Measurements from ENCODE around the gene NRP1. TPM values are rescaled to one million over a fixed set of nuclear protein-coding genes. Genes with fewer than 3 reads are reported as not detected.

The NRP1 gene
- polyA plus RNA-seq, 4 donors, result 145 to 181 (median 161) TPM

DNA sequence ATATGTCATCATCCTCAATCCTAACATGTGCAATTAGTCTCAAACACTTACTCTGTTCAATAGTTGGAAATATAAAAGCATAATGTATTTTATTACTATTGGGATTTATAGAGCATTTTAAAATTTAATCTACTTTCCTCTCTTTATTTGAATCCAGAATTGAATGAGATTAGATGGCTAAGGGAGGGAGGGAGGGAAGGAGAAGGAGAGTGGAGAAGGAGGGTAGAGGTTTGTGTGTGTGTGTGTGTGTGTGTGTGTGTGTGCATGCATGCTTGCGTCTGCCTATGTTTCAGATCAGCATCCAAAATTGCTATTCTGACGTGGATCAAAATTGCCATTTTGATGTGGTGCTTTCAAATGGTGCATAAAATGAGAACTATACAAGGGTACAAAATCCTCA, 90.8 kb downstream of the NRP1 start:
- DNase-seq (ENCODE audit: low read depth in 4 of 4, low spot score in 2 of 4), result no peak

DNA sequence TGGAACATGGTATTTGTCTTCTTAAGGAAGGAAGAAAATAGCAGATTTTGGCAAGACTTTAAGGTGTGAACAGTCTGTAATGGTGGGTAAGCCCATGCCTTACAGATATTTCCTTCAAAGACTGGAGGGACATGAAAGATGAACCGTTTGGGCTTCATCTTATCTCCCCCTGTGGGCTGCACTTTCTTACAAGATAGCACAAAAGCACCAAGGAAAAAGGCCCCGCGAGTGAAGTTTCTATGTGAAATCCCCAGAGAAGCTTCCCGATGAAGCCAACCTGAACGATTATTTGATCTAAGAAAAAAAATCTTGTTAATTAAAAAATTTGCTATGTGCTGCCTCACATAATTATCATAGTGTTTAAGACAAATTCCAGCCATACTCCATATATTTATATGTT, 91.5 kb downstream of the NRP1 start:
- no peak for DNase-seq (ENCODE audit: low read depth in 4 of 4, low spot score in 2 of 4)

DNA sequence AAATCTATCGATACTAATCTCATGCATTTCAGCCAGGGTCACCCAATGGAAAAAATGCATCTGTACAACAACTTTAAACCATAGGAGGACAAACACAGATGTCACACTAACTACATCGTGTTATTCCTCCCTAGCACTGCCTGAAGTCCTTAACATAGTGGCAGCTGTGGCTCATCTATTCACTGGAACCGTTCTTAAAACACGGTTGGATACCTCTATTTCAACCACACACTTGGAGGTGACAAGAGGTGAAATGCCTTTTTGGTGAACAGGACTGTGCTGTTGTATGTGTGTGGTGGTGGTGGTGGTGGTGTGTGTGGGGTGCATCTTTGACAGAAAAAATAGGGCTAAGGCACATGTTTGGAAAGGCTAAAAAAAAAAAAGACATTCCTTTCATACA, 93.1 kb downstream of the NRP1 start:
- no peak for DNase-seq (ENCODE audit: low read depth in 4 of 4, low spot score in 2 of 4)

DNA sequence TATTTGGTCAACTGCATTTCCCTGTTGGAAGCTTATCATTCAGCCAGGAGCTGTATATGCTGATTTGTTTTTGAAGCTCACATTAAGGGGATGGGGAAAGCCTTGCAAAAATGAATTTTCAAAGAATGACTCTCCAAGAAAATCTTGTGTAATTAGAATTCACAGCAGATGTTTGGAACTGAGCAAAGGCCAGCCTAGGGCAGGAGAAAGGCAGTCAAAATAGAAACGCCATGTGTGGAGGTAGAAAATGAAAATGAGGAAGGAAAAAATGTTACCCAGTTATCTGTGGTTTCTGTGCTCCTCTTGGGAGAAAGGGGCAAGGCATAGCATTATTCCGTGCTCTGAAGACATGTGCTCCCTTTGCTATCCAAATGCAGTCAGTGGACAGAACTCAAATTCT, 93.5 kb downstream of the NRP1 start:
- DNase-seq (ENCODE audit: low read depth in 4 of 4, low spot score in 2 of 4), result no peak

DNA sequence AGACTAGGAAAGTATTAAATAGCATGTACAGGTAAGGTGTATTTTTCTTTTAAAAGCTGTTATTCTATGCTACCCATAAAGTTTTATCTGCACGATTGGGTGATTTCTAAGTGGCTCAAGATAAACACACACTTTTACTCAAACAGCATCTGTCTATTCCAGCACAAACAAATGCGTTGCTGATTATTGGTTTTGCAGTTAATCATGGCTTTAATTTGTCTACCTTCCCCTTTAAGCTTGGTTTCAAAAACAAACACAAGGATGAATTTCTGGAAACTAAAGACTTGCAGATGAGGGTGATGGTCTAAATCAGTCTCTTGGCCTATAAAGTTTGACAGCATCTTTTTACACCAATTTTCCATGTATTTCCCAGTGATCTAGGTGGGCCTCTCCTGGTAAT, 94.2 kb downstream of the NRP1 start:
- DNase-seq (ENCODE audit: low read depth in 4 of 4, low spot score in 2 of 4), result no peak

DNA sequence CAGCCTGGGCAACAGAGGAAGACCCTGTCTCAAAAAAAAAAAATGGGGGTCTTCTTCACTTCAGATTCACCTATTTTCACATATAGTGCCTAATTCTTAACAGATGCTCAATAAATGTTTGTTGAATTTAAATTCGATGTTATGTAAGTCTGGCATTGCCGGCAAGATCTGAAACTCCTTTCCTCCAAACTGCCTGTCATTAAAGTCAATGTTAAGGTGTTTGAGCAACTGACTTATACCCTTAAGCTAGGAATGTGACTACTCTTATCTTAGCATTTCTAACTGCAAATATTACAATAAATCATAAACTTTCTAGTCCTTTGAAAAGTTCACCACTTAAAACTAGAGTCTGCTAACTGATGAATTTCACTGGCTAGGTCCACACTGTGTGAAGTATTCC, 95.2 kb downstream of the NRP1 start:
- DNase-seq (ENCODE audit: low read depth in 4 of 4, low spot score in 2 of 4), result no peak

DNA sequence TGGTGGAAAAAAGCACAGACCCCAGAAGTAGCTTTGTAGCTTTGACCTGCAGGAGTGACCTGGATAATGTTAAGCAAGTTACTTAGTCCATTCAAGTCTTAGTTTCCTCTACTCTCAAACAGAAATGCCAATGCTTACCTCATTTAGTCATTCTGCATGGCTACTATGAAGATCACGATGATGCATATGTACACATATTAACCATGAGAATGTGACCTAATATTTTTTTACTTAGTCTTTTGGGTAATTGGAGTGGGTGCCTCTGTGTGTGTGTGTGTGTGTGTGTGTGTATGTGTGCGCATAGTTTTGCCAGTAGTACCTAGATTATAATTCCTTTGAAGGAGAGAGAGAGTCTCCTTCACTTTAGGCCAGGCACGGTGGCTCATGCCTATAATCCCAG, 95.8 kb downstream of the NRP1 start:
- no peak for DNase-seq (ENCODE audit: low read depth in 4 of 4, low spot score in 2 of 4)

DNA sequence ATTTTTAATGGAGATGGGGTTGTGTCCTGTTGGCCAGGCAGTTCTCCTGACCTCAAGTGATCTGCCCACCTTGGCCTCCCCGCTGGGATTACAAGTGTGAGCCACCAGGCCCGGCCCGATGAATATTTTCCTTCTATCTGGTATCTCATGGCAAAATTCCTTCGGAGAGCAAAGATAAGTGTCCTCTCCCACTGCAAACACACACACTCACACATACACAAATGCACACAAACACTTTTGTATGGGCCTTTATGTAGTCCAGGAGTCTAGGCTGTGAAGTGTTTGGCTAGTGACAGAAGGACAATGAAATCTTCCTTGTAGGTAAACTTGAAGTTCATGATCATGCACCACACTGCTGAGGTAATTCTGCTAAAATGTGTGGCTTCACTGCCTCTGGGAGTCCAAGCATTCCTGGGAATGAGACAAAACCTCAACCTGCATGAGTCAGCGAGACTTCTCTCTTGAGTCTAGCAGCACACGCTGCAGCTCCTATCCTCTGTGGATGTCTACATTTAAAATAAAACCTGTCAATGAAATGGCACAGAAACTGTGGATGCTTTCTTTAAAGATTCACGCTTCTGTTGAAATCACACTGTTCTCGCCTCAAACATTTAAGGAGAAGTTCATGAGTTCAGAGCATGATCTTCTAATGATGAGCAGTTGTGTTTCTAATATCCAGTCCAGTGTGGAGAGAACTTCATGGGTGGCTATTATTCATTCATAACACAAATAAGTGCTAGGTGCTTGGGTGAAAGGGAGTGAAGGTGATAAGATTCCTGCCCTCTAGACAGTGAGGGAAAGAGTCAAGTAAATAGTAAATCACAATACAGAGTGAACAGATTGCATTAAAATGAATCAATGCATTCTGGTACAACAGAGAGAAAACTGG, 96.5 kb downstream of the NRP1 start:
- no peak for DNase-seq (ENCODE audit: low read depth in 4 of 4, low spot score in 2 of 4)

DNA sequence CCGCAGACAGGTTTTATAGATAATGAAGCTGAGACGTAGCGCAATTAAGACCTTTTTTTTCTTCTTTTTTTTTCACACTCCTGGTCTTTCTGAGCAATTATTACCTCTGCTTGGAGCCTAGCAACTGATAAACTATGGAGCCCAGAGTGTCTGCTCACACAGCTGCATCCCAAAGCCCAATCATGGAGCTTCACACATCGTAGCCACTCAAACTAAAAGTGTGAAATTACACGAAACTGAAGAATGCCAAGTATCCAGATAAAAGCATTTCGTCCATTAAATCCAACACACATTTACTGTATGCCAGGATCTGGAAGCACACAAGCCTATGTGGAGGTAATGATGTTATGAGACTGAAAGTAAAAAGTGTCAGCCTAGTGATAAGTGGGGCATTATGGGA, 97.6 kb downstream of the NRP1 start:
- no peak for DNase-seq (ENCODE audit: low read depth in 4 of 4, low spot score in 2 of 4)

DNA sequence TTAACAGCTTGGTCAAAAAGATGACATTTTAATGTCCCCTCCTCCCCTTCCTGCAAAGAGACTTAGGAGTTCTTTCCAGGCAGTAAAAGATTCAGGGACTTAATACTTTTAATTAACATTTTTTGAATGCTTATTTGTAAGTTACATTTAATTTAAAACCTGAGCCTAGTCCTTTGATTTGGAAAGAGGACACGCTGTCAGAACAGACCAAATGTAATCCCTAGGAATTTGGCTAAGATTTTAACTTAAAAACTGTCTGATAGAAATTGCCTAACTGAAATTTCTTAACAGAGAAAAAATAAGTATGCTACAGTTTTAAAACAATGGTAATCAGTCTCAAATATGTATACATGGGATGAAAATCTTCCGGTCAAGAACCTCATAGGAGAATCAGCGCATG, 98.5 kb downstream of the NRP1 start:
- no peak for DNase-seq (ENCODE audit: low read depth in 4 of 4, low spot score in 2 of 4)

DNA sequence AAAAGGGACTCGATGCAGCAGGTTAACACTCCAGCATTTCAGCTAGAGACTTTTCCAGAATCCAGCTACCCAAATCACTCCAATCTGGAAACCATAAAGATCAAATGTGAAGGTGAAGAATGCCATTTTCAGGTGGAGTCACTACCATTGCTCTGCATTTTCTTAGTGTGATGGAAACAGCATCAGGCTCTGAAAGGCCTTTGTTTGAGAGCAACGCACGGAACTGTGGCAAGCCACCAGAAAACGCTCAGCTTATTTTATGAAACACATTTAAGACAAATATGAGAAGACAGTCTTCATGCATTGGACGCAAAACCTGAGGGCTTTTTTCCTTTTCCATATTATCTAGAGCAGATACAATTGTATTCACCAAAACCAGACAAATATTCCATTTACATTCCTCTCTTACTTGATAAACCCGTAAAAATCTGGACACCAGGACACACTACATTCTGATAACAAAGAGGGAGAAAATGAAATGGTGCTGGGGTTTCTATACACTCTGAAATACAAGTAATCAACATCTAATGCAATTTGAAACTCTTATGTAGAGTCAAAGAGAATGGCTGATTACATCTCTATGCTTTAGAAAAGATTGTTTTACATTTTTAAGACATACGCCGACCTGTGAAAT, 99.1 kb downstream of the NRP1 start:
- DNase-seq (ENCODE audit: low read depth in 4 of 4, low spot score in 2 of 4), result no peak

DNA sequence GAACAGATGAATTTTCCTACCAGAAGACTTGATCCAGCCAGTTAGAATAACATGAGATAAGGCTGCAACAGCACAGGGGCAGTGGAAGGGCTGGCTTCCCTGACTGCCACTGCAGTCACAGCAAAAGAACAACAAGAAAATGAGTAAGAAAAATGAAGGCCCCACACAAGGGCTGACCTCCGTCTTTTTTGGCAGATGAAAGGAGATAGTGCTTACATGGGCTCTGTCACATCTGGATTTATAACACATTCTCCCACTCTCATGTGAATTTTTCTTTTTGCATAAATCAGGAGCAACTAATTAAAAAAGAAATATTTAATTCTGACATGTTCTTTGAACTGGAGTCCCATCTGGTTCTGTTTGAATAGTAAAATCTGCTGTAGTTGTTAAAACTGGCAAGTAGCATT, 99.6 kb downstream of the NRP1 start:
- peak; percentile 56 to 83 (median 81) for DNase-seq (ENCODE audit: low read depth in 4 of 4, low spot score in 2 of 4)

DNA sequence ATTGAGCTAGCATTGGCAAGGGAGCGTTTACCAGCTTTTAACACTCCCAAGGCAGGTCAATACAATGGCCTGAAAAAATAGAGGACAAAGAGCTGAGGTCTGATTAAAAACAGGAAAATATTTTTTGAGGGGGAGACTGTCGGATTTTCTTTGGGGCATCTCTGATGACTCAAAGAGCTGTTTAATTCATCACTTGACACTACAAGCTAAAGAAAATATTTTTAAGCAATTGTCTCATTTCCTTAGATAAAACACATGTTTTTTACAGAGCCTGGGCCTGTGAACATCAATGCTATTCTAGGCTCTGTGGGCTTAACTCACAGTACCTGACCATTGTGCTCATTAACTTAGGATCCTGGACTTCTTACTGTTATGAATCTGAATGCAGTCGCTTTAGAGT, 100.8 kb downstream of the NRP1 start:
- DNase-seq (ENCODE audit: low read depth in 4 of 4, low spot score in 2 of 4), result no peak

DNA sequence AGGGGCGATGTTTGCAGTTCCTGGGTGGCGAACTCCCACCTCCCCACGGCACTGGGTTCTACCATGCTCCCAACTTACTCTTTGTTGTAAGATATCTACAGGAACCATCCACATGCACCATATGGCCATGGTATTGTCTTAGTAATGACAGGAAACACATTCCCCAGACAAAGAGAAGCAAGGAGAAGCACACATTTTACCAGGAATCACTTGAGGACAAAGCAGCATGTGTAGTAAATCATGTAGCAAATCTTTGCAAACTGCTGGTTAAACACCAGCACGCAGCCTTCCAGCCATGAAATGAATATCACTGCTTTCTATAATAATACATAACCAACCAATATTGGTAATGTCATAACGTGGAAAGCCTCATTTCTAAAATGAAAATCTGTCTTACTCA, 101.2 kb downstream of the NRP1 start:
- no peak for DNase-seq (ENCODE audit: low read depth in 4 of 4, low spot score in 2 of 4)

DNA sequence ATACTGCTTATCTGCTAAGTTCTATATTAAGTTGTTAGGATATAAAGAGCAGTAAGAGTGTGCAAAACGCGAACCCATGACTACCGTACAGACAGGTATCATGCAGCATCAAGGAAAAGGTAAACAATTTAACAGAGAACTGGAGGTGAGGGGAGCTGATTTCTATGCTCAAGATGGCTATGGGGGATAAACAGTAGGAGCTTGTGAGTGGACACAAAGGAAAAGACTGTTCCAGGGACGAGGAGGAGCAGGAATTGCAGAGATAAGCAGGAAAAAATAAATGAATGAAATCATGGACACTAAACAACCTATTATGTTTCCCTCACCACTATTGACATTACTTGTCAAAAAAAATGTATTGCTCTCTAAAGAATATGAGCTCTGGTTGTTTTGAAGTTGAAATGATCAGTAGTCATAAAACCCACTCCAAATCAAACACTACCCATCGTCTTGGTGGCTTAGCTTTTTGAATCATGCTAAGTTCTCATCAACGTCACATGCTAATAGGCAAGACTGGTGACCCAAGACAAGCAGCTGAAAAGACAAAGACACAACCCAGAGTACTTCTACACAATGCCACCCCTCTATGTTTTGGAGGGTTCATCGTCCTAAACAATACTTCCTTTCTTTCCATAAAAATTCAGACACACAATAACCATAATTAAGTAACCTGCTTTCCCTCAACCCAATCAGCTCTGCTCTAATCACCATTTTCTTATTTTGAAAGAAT, 102.7 kb downstream of the NRP1 start:
- DNase-seq (ENCODE audit: low read depth in 4 of 4, low spot score in 2 of 4), result no peak

DNA sequence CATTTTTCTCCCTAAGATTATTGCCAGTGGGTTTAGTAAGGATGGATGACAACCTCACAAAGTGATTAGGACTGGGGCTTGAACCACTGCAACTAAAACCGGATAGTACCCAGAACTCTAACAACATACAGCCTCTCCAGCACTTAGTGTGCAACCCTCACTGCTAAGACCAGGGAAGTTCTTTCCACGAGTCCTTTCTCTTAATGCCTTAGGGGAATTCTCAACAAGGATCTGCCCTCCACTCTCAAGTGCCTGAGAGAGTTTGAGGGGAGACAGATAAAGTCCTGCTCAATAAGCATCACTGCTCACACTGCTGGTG, 104.6 kb downstream of the NRP1 start:
- no peak for DNase-seq (ENCODE audit: low read depth in 4 of 4, low spot score in 2 of 4)

DNA sequence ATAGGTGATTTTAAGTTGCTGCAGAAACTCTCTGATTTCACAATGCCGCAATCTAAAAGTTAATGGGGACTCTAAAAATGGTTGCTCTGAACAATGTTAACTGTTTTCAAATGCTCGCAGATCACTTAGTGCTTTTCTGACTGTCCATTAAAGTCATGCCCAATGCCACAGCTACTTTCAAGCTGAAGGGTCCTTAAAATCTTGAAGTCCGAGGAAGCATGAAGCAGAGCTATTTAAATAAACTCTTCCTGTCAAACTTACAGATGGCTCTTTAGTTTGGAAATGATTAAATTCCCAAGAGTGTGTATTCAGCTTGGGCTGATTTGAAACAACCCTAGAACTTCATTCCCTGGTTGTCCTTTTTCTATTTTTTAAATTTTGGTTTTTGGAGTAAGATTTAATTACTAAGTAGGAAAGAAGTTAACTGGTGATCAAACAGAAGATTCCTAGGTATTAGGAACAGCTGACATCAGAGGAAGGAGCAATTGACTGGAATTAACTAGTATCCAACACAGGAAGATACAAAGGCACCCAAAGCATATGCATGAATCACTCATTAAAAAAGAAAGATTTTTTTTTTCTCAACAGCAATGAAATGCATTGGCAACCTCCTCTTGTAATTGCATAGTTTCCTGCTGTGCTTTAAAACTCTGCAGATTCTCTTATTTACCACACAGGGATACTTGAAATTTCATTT, 105.1 kb downstream of the NRP1 start:
- no peak for DNase-seq (ENCODE audit: low read depth in 4 of 4, low spot score in 2 of 4)

DNA sequence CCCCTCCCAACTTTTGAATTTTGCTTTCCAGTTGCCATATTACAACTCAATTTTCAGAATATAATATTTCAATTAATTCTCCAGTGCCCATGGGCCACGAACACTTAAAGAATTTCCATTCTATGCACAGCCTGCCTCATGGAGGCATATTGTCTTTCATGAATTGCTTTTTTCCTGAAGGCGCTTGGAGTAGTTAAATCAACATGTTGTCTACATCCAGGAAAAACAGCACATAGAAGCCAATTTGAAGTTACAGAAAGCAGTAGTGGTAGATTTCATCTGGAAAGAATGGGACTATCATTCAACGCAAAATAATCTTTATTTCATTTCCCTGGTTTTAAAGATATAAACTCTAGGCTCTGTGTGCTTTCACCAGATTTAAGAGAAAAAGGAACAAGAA, 106.0 kb downstream of the NRP1 start:
- no peak for DNase-seq (ENCODE audit: low read depth in 4 of 4, low spot score in 2 of 4)

DNA sequence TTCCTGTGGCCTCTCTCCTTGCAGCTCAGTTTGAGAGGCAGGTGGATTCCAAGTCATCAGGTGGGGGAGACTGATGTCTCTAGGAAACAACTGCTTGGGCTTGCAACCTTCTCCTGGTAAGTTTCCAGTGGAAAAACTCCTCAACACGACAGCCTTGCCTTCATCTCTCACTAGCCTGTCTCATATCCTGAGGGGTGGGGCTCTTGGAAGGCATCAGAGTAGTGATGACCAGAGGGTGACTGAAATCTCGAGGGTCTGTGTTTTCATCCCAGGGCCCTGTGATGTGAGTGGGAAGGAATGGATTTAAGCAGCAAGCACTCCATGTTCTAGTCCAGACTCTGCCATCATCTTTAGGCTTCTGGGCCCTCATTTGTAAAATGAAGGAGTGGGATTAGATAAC, 107.0 kb downstream of the NRP1 start:
- DNase-seq (ENCODE audit: low read depth in 4 of 4, low spot score in 2 of 4), result no peak

DNA sequence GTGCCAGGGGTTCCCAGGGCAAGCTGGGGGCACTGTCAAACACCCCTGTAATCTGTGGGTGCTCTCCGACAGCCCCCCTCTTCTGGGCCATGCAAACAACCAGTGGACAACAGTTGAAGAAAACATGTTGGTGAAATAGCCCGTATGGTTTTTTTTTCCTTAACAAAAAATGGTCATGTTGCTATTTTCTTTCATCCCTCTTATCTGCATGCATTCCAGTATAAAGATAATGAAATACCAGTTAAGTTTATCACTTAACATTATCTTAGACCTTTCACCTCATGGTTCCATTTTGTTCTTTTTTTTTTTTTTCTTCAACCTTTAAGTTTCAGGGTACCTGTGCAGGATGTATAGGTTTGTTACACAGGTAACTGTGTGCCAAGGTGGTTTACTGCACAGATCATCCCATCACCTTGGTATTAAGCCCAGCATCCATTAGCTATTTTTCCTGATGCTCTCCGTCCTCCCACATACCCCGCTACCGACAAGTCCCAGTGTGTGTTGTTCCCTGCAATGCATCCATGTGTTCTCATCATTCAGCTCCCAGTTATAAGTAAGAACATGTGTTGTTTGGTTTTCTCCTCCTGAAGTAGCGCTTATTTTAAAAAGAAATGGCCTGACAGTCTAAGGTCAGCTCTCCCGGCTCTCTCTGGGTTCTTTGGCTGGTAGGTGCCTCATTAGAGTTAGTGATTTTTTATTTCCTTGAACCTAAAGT, 110.1 kb downstream of the NRP1 start:
- DNase-seq (ENCODE audit: low read depth in 4 of 4, low spot score in 2 of 4), result no peak

All from left renal cortex interstitium (tissue), 4 donors.